SH-SY5Y (cell line): ENCODE results near the gene GNG4.

Experiments used
- GATA2 ChIP-seq: IDR thresholded peaks from 2 replicates; pipeline ENCODE4 v1.6.1; 2011; ENCODE audit warnings: mild to moderate bottlenecking, low read depth, low read length
- GATA3 ChIP-seq: IDR thresholded peaks from 2 replicates; pipeline ENCODE4 v1.6.1; 2011; ENCODE audit warnings: low read depth, mild to moderate bottlenecking, low read length, moderate library complexity

- peak; percentile 90 for TF ChIP-seq GATA2
- TF ChIP-seq GATA3, result no peak; the same call in 1 of the 2 replicates
Observed at GRCh38 chr1:235648407-235648907, 1.1 kb downstream of the GNG4 start.
